DND-41 (cell line): ENCODE measurements around the gene BCL7A.

Source experiments
- ATAC-seq: fragments of 200-7000 bp; cut with Tn5 transposase; 3 replicates; pipeline ENCODE4 v1.9.1; 2021; ENCODE audit warnings: low read depth; ENCODE audit not compliant: insufficient read depth
- DNase-seq: peaks from one replicate; pipeline ENCODE4 v3.0.0-alpha.2; 2020
- H2AFZ ChIP-seq: 2 replicates; pipeline ENCODE4 v1.6.0; 2012; ENCODE audit warnings: low read depth, low read length
- H3K27ac ChIP-seq: 2 replicates; pipeline ENCODE4 v1.5.1; 2012; ENCODE audit warnings: low read length, inconsistent platforms
- H3K27me3 ChIP-seq: fragments of 200-600 bp; sonication (generic); 2 replicates; pipeline ENCODE4 v1.6.0; 2012; ENCODE audit warnings: low read length, mild to moderate bottlenecking, inconsistent platforms; ENCODE audit not compliant: insufficient read depth, poor library complexity
- H3K36me3 ChIP-seq: 2 replicates; pipeline ENCODE4 v1.5.1; 2012; ENCODE audit warnings: low read length, inconsistent platforms; ENCODE audit not compliant: insufficient read depth
- H3K4me1 ChIP-seq: 2 replicates; pipeline ENCODE4 v1.5.1; 2012; ENCODE audit warnings: mild to moderate bottlenecking, low read length; ENCODE audit not compliant: insufficient read depth
- H3K4me2 ChIP-seq: 2 replicates; pipeline ENCODE4 v1.6.0; 2012; ENCODE audit warnings: mild to moderate bottlenecking, moderate library complexity, low read length, inconsistent platforms; ENCODE audit not compliant: insufficient read depth
- H3K4me3 ChIP-seq, 2 experiments: fragments of 200-600 bp in 1 of 2; shearing (Covaris generic) in 1 of 2; 2 replicates each; pipeline ENCODE4 v1.5.1; 2012 to 2016; ENCODE audit warnings: inconsistent platforms in 2 of 2, low read length in 2 of 2, mild to moderate bottlenecking in 2 of 2, low read depth in 1 of 2, moderate library complexity in 1 of 2
- H3K79me2 ChIP-seq: 2 replicates; pipeline ENCODE4 v1.6.0; 2012; ENCODE audit warnings: low read length, inconsistent platforms; ENCODE audit not compliant: insufficient read depth
- H3K9ac ChIP-seq: 2 replicates; pipeline ENCODE4 v1.6.0; 2012; ENCODE audit warnings: low read depth, mild to moderate bottlenecking, inconsistent platforms, low read length, moderate library complexity
- H3K9me3 ChIP-seq: 2 replicates; pipeline ENCODE4 v1.5.1; 2012; ENCODE audit warnings: low read length, moderate library complexity, mild to moderate bottlenecking, inconsistent platforms; ENCODE audit not compliant: insufficient read depth, severe bottlenecking
- H4K20me1 ChIP-seq: 2 replicates; pipeline ENCODE4 v1.6.0; 2012; ENCODE audit warnings: low read length; ENCODE audit not compliant: insufficient read depth
- CTCF ChIP-seq: IDR thresholded peaks from 2 replicates; pipeline ENCODE4 v1.5.1; 2012; ENCODE audit warnings: borderline replicate concordance, low read length, moderate library complexity, mild to moderate bottlenecking; ENCODE audit not compliant: poor library complexity, severe bottlenecking; ENCODE audit errors: extremely low read depth
- EZH2 ChIP-seq: IDR thresholded peaks from 3 replicates; pipeline ENCODE4 v1.6.1; 2012; ENCODE audit warnings: borderline replicate concordance, low read depth, mild to moderate bottlenecking, moderate library complexity, low read length, inconsistent platforms; ENCODE audit not compliant: severe bottlenecking

The BCL7A gene

DNA sequence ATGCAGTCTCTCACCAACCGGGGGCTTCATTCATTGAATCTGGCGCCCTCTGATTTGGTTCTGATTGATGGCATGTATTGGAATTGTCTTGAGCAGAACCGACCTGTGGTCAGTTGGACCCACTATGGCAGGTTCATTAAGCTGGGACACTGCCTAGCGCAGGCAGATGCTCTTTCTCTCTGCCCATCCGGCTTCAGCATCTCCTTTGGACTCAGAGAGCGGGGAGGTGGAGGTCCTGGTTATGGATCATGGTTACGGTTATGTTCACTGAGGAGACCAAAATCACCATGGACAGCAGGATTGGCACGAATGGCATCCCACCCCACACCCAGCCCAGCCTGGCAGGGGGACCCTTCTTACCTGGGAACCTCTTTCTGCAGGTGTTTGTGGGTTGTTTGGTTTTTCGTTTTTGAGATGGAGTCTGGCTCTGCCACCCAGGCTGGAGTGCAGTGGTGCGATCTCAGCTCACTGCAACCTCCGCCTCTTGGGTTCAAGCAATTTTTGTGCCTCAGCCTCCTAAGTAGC is 16.4 kb upstream of the BCL7A start:
- DNase-seq (peak; percentile 41), ATAC-seq (no peak)
- no peaks in the 10 kb centered on the region for H3K79me2 ChIP-seq
- H3K9me3 ChIP-seq = no peaks in the 10 kb centered on the region
- H3K36me3 ChIP-seq = no peaks in the 10 kb centered on the region
- no peak for TF ChIP-seq EZH2
- H4K20me1 ChIP-seq = no peaks in the 10 kb centered on the region
- peak overlapping the region; percentile 58 for H3K4me2 ChIP-seq
- peak overlapping the region; percentile 86 for H3K27ac ChIP-seq
- peak overlapping the region; percentile 47 for H3K9ac ChIP-seq
- H3K4me1 ChIP-seq = peaks cover 58% of the 10 kb centered on the region
- H3K27me3 ChIP-seq = no peaks in the 10 kb centered on the region
- H3K4me3 ChIP-seq = peak overlapping the region in 1 of 2 experiments; percentile 42; a peak in 2 of 4 replicates
- peak overlapping the region; percentile 9; the same call in 1 of the 2 replicates for H2AFZ ChIP-seq

DNA sequence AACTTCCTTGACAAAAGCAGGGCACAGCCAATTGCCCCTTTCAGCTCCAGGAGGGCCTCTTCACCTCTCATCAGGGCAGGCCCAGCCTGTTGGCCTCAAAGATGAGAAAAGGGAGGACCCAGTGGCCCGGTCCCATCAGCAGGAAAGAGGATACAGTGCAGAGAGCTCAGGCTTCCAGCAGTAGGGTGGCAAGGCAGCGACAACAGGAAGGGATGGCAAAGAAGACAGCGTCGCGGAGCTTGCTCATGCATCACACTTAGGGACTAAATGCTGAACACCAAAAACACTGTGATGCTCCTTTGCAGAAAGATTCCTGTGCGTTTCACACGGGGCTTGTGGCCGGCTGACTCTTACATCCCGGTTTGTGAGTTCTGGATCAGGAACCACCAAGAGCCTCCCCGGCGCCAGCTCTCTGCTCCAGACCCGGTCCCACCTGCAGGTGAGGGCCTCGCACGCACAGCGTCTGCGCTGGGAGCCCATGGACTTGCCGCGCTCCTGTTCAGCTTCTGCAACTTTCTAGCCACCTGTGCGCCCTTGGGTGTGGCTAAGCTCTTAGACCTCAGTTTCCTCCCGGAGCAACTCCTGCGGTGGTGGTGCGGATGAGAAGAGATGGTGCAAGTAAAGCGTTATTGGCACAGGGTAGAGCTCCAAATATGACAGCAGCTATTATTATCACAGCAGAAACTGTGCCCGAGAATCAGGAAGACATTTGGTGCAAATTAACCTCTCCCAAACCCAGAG is 15.3 kb upstream of the BCL7A start:
- H3K27ac ChIP-seq = peak overlapping the region; percentile 86
- no peaks in the 10 kb centered on the region for H4K20me1 ChIP-seq
- DNase-seq (no peak), ATAC-seq (no peak)
- H3K4me2 ChIP-seq = peak overlapping the region; percentile 58
- peaks cover 58% of the 10 kb centered on the region for H3K4me1 ChIP-seq
- peak overlapping the region in 1 of 2 experiments; percentile 23; a peak in 1 of 4 replicates for H3K4me3 ChIP-seq
- no peaks in the 10 kb centered on the region for H3K79me2 ChIP-seq
- peak overlapping the region; percentile 51 for H2AFZ ChIP-seq
- no peaks in the 10 kb centered on the region for H3K36me3 ChIP-seq
- H3K9ac ChIP-seq = peak overlapping the region; percentile 47
- H3K9me3 ChIP-seq = no peaks in the 10 kb centered on the region
- no peak for TF ChIP-seq CTCF
- no peaks in the 10 kb centered on the region for H3K27me3 ChIP-seq

DNA sequence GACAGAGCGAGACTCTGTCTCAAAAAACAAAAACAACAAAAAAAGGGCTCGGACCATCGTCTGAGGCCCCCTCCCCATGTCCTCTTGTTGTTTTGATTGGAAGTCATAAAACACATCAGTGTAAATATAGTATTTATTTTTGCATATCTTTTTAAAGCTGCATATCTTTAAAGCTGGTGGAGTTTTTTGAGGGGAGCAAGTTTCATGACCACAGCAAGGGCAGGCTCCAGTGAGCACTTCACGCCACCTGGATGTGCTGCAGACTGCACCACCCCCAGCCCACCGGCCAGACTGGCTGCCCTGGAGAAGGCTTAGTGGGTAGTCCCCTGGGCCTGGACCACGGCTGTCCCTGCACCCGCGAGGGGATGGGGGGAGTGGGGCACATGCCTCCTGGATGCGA is 11.9 kb upstream of the BCL7A start:
- H3K9ac ChIP-seq = no peak overlapping the region
- no peaks in the 10 kb centered on the region for H3K79me2 ChIP-seq
- no peak overlapping the region for H2AFZ ChIP-seq
- no peak for ATAC-seq
- H3K27ac ChIP-seq = no peak overlapping the region
- H3K27me3 ChIP-seq = no peaks in the 10 kb centered on the region
- DNase-seq = no peak
- no peak overlapping the region for H3K4me2 ChIP-seq
- no peaks in the 10 kb centered on the region for H4K20me1 ChIP-seq
- H3K4me1 ChIP-seq = peaks cover 46% of the 10 kb centered on the region
- TF ChIP-seq CTCF (no peak), EZH2 (no peak)
- H3K36me3 ChIP-seq = no peaks in the 10 kb centered on the region
- no peaks in the 10 kb centered on the region for H3K9me3 ChIP-seq
- H3K4me3 ChIP-seq = no peak overlapping the region

- no peak for ATAC-seq
- no peak for DNase-seq
- H3K36me3 ChIP-seq = no peaks in the 10 kb centered on the region
- H3K9me3 ChIP-seq = no peaks in the 10 kb centered on the region
- no peaks in the 10 kb centered on the region for H4K20me1 ChIP-seq
- H3K9ac ChIP-seq = no peak overlapping the region
- H2AFZ ChIP-seq = no peak overlapping the region
- TF ChIP-seq EZH2 (no peak), CTCF (no peak)
- no peaks in the 10 kb centered on the region for H3K79me2 ChIP-seq
- H3K4me2 ChIP-seq = no peak overlapping the region
- H3K27me3 ChIP-seq = no peaks in the 10 kb centered on the region
- peak overlapping the region; percentile 20; the same call in 1 of the 2 replicates for H3K27ac ChIP-seq
- H3K4me1 ChIP-seq = peaks cover 24% of the 10 kb centered on the region
- no peak overlapping the region for H3K4me3 ChIP-seq
Measured at GRCh38 chr12:122012184-122012583, 9.5 kb upstream of the BCL7A start.
